GM15510 (cell line): ENCODE results near the gene CHTF8.

Experiments
- POLR2A ChIP-seq: IDR thresholded peaks from 3 replicates; pipeline ENCODE4 v1.6.1; 2011; ENCODE audit warnings: borderline replicate concordance; ENCODE audit not compliant: insufficient read length; ENCODE audit errors: extremely low read depth

CHTF8 gene

GRCh38 chr16:69079697-69080096 is 52.7 kb downstream of the CHTF8 start:
- TF ChIP-seq POLR2A, result no peak

- TF ChIP-seq POLR2A, result no peak
Measured at GRCh38 chr16:69078073-69078472, 54.3 kb downstream of the CHTF8 start.

GRCh38 chr16:69077251-69077650 is 55.1 kb downstream of the CHTF8 start:
- no peak for TF ChIP-seq POLR2A

GRCh38 chr16:69073181-69073702 is 59.1 kb downstream of the CHTF8 start:
- TF ChIP-seq POLR2A, result no peak

- no peak for TF ChIP-seq POLR2A
Measured at GRCh38 chr16:69072640-69072974, 59.8 kb downstream of the CHTF8 start.

GRCh38 chr16:69071036-69071435 is 61.4 kb downstream of the CHTF8 start:
- TF ChIP-seq POLR2A, result no peak

- no peak for TF ChIP-seq POLR2A
Measured at GRCh38 chr16:69069504-69069903, 62.9 kb downstream of the CHTF8 start.
